WTC11 (cell line): Measurements from ENCODE around the gene TMEM54.

Experiments used
- CBFB ChIP-seq: sonication (generic); formaldehyde crosslinking; IDR thresholded peaks from 2 replicates; pipeline ENCODE4 v1.8.1; 2022; ENCODE audit warnings: mild to moderate bottlenecking, low read depth, missing genetic modification reagents
- CTCF ChIP-seq: fragments of 200-600 bp; IDR thresholded peaks from 2 replicates; pipeline ENCODE4 v1.8.0; 2022; ENCODE audit warnings: antibody characterized with exemption
- NR2C2 ChIP-seq: sonication (generic); formaldehyde crosslinking; IDR thresholded peaks from 2 replicates; pipeline ENCODE4 v1.8.0; 2022; ENCODE audit warnings: mild to moderate bottlenecking, missing genetic modification reagents
- ZNF671 ChIP-seq: fragments of 250-450 bp; sonication (Bioruptor Pico); IDR thresholded peaks from 2 replicates; pipeline ENCODE4 v1.8.0; 2021; ENCODE audit warnings: mild to moderate bottlenecking

GRCh38 chr1:32871364-32872191 lies 29.6 kb downstream of the TMEM54 start:
- TF ChIP-seq NR2C2 (CRISPR knock-in tag), result no peak
- no peak for TF ChIP-seq ZNF671 (CRISPR knock-in tag)
- TF ChIP-seq CTCF, result no peak
- no peak for TF ChIP-seq CBFB (CRISPR knock-in tag)
